Measurements from ENCODE around the gene LBX2.

- TF ChIP-seq CTCF (optimal IDR thresholded peaks at IDR 0.05 in 1 of 3, IDR thresholded peaks at IDR 0.05 in 1 of 3, conservative IDR thresholded peaks at IDR 0.05 in 1 of 3; ENCODE audit: extremely low read depth in 1 of 3, insufficient read depth in 2 of 3, low read length in 3 of 3) (peak in 1 of 3 experiments; percentile 39), EZH2 (IDR thresholded peaks at IDR 0.05; ENCODE audit: low read length) (no peak)
Observed at GRCh38 chr2:74461187-74462053, 38.0 kb downstream of the LBX2 start.

All from keratinocyte (primary cell).